Adrenal gland (tissue), 12 donors: Measurements from ENCODE around the gene ZNF785. TPM values are rescaled to one million over a fixed set of nuclear protein-coding genes. Genes with fewer than 3 reads are reported as not detected.

Experiments
- DNase-seq, 7 donors: peaks; one replicate each; pipeline ENCODE4 v3.0.0-alpha.2; 2019 to 2020
- H3K27ac ChIP-seq, 5 donors: fragments of 200-600 bp; sonication (generic) in 4 of 5; 1 replicate in 3 of 5; 2 replicates in 2 of 5; pipeline versions ENCODE4 v1.5.1 to v1.8.0; 2016 to 2020; ENCODE audit warnings: mild to moderate bottlenecking in 1 of 5
- H3K27me3 ChIP-seq: fragments of 200-600 bp; 2 replicates; pipeline ENCODE4 v1.8.0; 2021
- H3K36me3 ChIP-seq, 2 donors: fragments of 200-600 bp; replicated peaks in 1 of 2; 1 replicate in 1 of 2; 2 replicates in 1 of 2; pipeline versions ENCODE4 v1.5.1 to v1.8.0; 2018 to 2022
- H3K4me1 ChIP-seq, 2 donors: fragments of 200-600 bp; replicated peaks in 1 of 2; 1 replicate in 1 of 2; 2 replicates in 1 of 2; pipeline versions ENCODE4 v1.5.1 to v1.8.0; 2018 to 2021
- H3K4me3 ChIP-seq, 4 donors: fragments of 200-600 bp; sonication (generic) in 3 of 4; one replicate each; pipeline ENCODE4 v1.5.1; 2016 to 2018
- H3K9me3 ChIP-seq, 3 donors: fragments of 200-600 bp; sonication (generic) in 1 of 3; replicated peaks in 1 of 3; 1 replicate in 2 of 3; 2 replicates in 1 of 3; pipeline versions ENCODE4 v1.5.1 to v1.8.0; 2016 to 2021
- CTCF ChIP-seq, 6 experiments: fragments of 450-650 bp in 4 of 6; fragments of 200-600 bp in 2 of 6; sonication (generic) in 1 of 6; IDR thresholded peaks; 1 replicate in 5 of 6; 2 replicates in 1 of 6; pipeline versions ENCODE4 v1.5.1 to v1.8.0; 2016 to 2021; ENCODE audit warnings: antibody characterized with exemption in 6 of 6, mild to moderate bottlenecking in 2 of 6, moderate library complexity in 1 of 6
- POLR2A ChIP-seq, 2 donors: fragments of 450-650 bp; IDR thresholded peaks; one replicate each; pipeline ENCODE4 v1.6.1; 2017; ENCODE audit warnings: antibody characterized with exemption in 2 of 2, mild to moderate bottlenecking in 2 of 2, moderate library complexity in 1 of 2
- WGBS, 4 donors: extraction: QIAGEN DNeasy Blood & Tissue Kit in 2 of 4; methylation state at CpG; one replicate each; pipeline versions ENCODE4 v1.1.5 to v1.1.7; 2013 to 2017; 5-methylcytosine and 5-hydroxymethylcytosine counted together
- intact Hi-C, 2 donors: fragments of 100-400 bp; cut with DNase I; formaldehyde crosslinking; loops; one replicate each; pipeline versions ENCODE4 v1.14.1 to v1.15.0; 2022 to 2023
- polyA plus RNA-seq, 3 donors: library from polyadenylated mRNA; stranded (reverse); fragments of 200-250 nt in 2 of 3; fragments of 350-450 nt in 1 of 3; fragmentation: Illumina TruSeq in 1 of 3; extraction: RNeasy Lipid Tissue Mini Kit (QIAGEN cat#74804) in 1 of 3; gene quantifications; one replicate each; pipeline ENCODE4 v1.2.3, GENCODE V29; 2013 to 2014
- total RNA-seq, 9 donors: library from RNA; depleted of rRNA in 4 of 9; stranded (reverse); fragments of >200 nt in 4 of 9; fragments of 120-200 nt in 1 of 9; fragmentation: NEBNext Ultra II Directional in 1 of 9; extraction: Animal tissue kit (Norgen Biotek cat#: 25700) in 1 of 9; gene quantifications; one replicate each; pipeline versions ENCODE4 v1.1.0 to v1.2.4, GENCODE V29; 2013 to 2023
- donor health status: healthy with polysubstance abuse.
- donor health status: Bipolar disorder and iron deficiency.
- donor health status: DM: yes; HTN: yes; CAD: no.
- donor health status: DM: no; HTN: no; CAD: no.
- donor health status: DM: no; HTN: no; CAD: no.
- donor health status: DM: yes; HTN: yes; CAD: no.

Gene ZNF785
- total and polyA plus RNA-seq, 12 donors = 3.4 to 37.0 (median 13.0) TPM

GRCh38 chr16:30619202-30619601 lies 33.7 kb upstream of the ZNF785 start:
- TF ChIP-seq CTCF (IDR thresholded peaks at IDR 0.05) (no peak), POLR2A (IDR thresholded peaks at IDR 0.05) (no peak)
- WGBS, 4 donors = 59 to 79% (median 63%) methylated on average over 4 of the region's 4 CpGs

GRCh38 chr16:30615358-30616091 lies 30.0 kb upstream of the ZNF785 start:
- peak; percentile 45 to 80 (median 61) for DNase-seq
- 38 to 51% (median 42%) methylated on average over 10 to 12 of the region's 12 CpGs for WGBS, 4 donors
- no peaks in the 10 kb centered on the region for H3K9me3 ChIP-seq
- H3K36me3 ChIP-seq = no peaks in the 10 kb centered on the region
- TF ChIP-seq CTCF (IDR thresholded peaks at IDR 0.05) (peak; percentile 27 to 59 (median 48)), POLR2A (IDR thresholded peaks at IDR 0.05) (no peak)
- H3K4me1 ChIP-seq = peaks cover 0 to 16% of the 10 kb centered on the region in 2 donors
- H3K4me3 ChIP-seq = no peak overlapping the region
- H3K27me3 ChIP-seq = no peaks in the 10 kb centered on the region
- no peak overlapping the region for H3K27ac ChIP-seq
- intact Hi-C loops = loop anchor here in 1 of 2 donors (10.0 kb wide), 1 partner anchor 51 kb away; no protein-coding TSS in a partner anchor

More at GRCh38 chr16:30619202-30619601, 33.7 kb upstream of the ZNF785 start:
- Histone ChIP-seq H3K4me3 (no peak overlapping the region), H3K27me3 (no peaks in the 10 kb centered on the region), H3K4me1 (peaks cover 0 to 13% of the 10 kb centered on the region in 2 donors), H3K27ac (peak overlapping the region in 3 of 5 donors; percentile 6 to 48 (median 38)), H3K36me3 (no peaks in the 10 kb centered on the region), H3K9me3 (no peaks in the 10 kb centered on the region)
- intact Hi-C loops = loop anchor here in 1 of 2 donors (10.0 kb wide), 1 partner anchor 54 kb away; no protein-coding TSS in a partner anchor
- DNase-seq = peak in 5 of 7 donors; percentile 36 to 62 (median 52)

- Histone ChIP-seq H3K4me1 (peaks cover 5% of the 10 kb centered on the region in 2 donors), H3K4me3 (peak within 1 kb of the TSS; percentile 3 to 91 (median 74)), H3K9me3 (no peaks in the 10 kb centered on the region), H3K36me3 (peaks cover 0 to 26% of the 10 kb centered on the region in 2 donors), H3K27me3 (no peaks in the 10 kb centered on the region), H3K27ac (peak within 1 kb of the TSS; percentile 85 to 97 (median 91))
- DNase-seq = peak; percentile 95 to 97 (median 96)
- no peak for TF ChIP-seq CTCF (IDR thresholded peaks at IDR 0.05)
- peak; percentile 37 to 75 for TF ChIP-seq POLR2A (IDR thresholded peaks at IDR 0.05)
- intact Hi-C loops = loop anchor here in 1 of 2 donors (10.0 kb wide), 1 partner anchor 45 kb away; no protein-coding TSS in a partner anchor
- WGBS, 4 donors = 0 to 1% (median 0%) methylated on average over 30 to 63 of the region's 63 CpGs
Measured at GRCh38 chr16:30609926-30610839, 24.7 kb upstream of the ZNF785 start, which contains the start of gene ZNF689. TSS of gene ZNF689 (minus strand) at chr16:30610389. CDS start at chr16:30610041, 348 bp downstream.
